Keratinocyte (primary cell): ENCODE data around the gene SIAH2. TPM values are rescaled to one million over a fixed set of nuclear protein-coding genes. Genes with fewer than 3 reads are reported as not detected.

Experiments used
- DNase-seq: peaks from one replicate; pipeline ENCODE4 v3.0.0-alpha.2; 2011; ENCODE audit warnings: low read depth, missing footprints, low spot score
- FAIRE-seq: peaks from 2 replicates; lab custom pipeline; 2011; peaks lifted over from hg19 to GRCh38; lab: Jason Lieb, UNC
- H2AFZ ChIP-seq: 2 replicates; pipeline ENCODE4 v1.6.0; 2012; ENCODE audit warnings: low read length, control low read depth, inconsistent platforms; ENCODE audit not compliant: control insufficient read depth
- H3K27ac ChIP-seq: 2 replicates; pipeline ENCODE4 v1.5.1; 2011; ENCODE audit warnings: low read length; ENCODE audit not compliant: control insufficient read depth, insufficient read depth
- H3K27me3 ChIP-seq: 3 replicates; pipeline ENCODE4 v1.6.0; 2011; ENCODE audit warnings: low read length; ENCODE audit not compliant: control insufficient read depth, insufficient read depth; ENCODE audit errors: extremely low read depth
- H3K36me3 ChIP-seq, 2 experiments: 2 replicates in 1 of 2; 3 replicates in 1 of 2; pipeline ENCODE4 v1.5.1; 2011; ENCODE audit warnings: low read length in 2 of 2, mild to moderate bottlenecking in 1 of 2; ENCODE audit not compliant: control insufficient read depth in 2 of 2, insufficient read depth in 2 of 2; ENCODE audit errors: extremely low read depth in 1 of 2
- H3K4me1 ChIP-seq: 3 replicates; pipeline ENCODE4 v1.5.1; 2011; ENCODE audit warnings: low read length; ENCODE audit not compliant: control insufficient read depth, insufficient read depth; ENCODE audit errors: extremely low read depth
- H3K4me2 ChIP-seq: 3 replicates; pipeline ENCODE4 v1.6.0; 2011; ENCODE audit warnings: low read depth, low read length; ENCODE audit not compliant: control insufficient read depth, insufficient read depth; ENCODE audit errors: extremely low read depth
- H3K4me3 ChIP-seq, 3 experiments: fragments of 200-600 bp in 1 of 3; sonication (generic) in 1 of 3; 2 replicates in 2 of 3; 3 replicates in 1 of 3; pipeline ENCODE4 v1.5.1; 2011 to 2016; ENCODE audit warnings: low read length in 3 of 3, mild to moderate bottlenecking in 3 of 3, control low read depth in 2 of 3, inconsistent platforms in 1 of 3, low read depth in 1 of 3, mixed read lengths in 1 of 3, mixed run types in 1 of 3, moderate library complexity in 1 of 3; ENCODE audit not compliant: control insufficient read depth in 2 of 3, insufficient read depth in 2 of 3; ENCODE audit errors: extremely low read depth in 1 of 3
- H3K79me2 ChIP-seq: 2 replicates; pipeline ENCODE4 v1.6.0; 2012; ENCODE audit warnings: low read length; ENCODE audit not compliant: control insufficient read depth, insufficient read depth
- H3K9ac ChIP-seq: 3 replicates; pipeline ENCODE4 v1.6.0; 2011; ENCODE audit warnings: low read length; ENCODE audit not compliant: control insufficient read depth, insufficient read depth; ENCODE audit errors: extremely low read depth
- H3K9me1 ChIP-seq: 3 replicates; pipeline ENCODE4 v1.6.0; 2011; ENCODE audit warnings: low read length; ENCODE audit not compliant: control insufficient read depth, insufficient read depth; ENCODE audit errors: extremely low read depth
- H3K9me3 ChIP-seq: 2 replicates; pipeline ENCODE4 v1.5.1; 2012; ENCODE audit warnings: low read depth, low read length; ENCODE audit not compliant: control insufficient read depth
- H4K20me1 ChIP-seq: 3 replicates; pipeline ENCODE4 v1.6.0; 2011; ENCODE audit warnings: low read length; ENCODE audit not compliant: control insufficient read depth, insufficient read depth; ENCODE audit errors: extremely low read depth
- CTCF ChIP-seq, 3 experiments: IDR thresholded peaks in 1 of 3; conservative IDR thresholded peaks in 1 of 3; optimal IDR thresholded peaks in 1 of 3; 2 replicates in 2 of 3; 3 replicates in 1 of 3; pipeline versions ENCODE3 to v1.5.1; 2011; ENCODE audit warnings: low read length in 3 of 3, mild to moderate bottlenecking in 3 of 3, moderate library complexity in 2 of 3, control low read depth in 1 of 3, inconsistent platforms in 1 of 3; ENCODE audit not compliant: insufficient read depth in 2 of 3; ENCODE audit errors: extremely low read depth in 1 of 3
- EZH2 ChIP-seq: IDR thresholded peaks from one replicate; pipeline ENCODE4 v1.6.1; 2012; ENCODE audit warnings: inconsistent platforms, mild to moderate bottlenecking, low read length, moderate library complexity
- dilution Hi-C: fragments of 300-500 bp; cut with MboI; formaldehyde crosslinking; loops from one replicate; pipeline ENCODE4 v1.7.0; 2020; ENCODE audit warnings: low sequenced_read_pairs; ENCODE audit not compliant: extremely low pct_ligation_motif_present
- polyA plus RNA-seq, 5 experiments: library from polyadenylated mRNA; depleted of rRNA in 3 of 5; stranded (reverse) in 3 of 5; stranded (forward) in 1 of 5; unstranded in 1 of 5; fragments of >200 nt; gene quantifications; 1 replicate in 1 of 5; 2 replicates in 3 of 5; 3 replicates in 1 of 5; pipeline versions ENCODE4 v1.2.1 to v1.2.3, GENCODE V29; 2011 to 2012; ENCODE audit warnings: missing spikeins in 2 of 5, low read depth in 1 of 5, low replicate concordance in 1 of 5

The SIAH2 gene
- polyA plus RNA-seq, 1 donor (not counting 4 experiments of a cell fraction or from before 2014, with no cell fraction given): 44.8 TPM

DNA sequence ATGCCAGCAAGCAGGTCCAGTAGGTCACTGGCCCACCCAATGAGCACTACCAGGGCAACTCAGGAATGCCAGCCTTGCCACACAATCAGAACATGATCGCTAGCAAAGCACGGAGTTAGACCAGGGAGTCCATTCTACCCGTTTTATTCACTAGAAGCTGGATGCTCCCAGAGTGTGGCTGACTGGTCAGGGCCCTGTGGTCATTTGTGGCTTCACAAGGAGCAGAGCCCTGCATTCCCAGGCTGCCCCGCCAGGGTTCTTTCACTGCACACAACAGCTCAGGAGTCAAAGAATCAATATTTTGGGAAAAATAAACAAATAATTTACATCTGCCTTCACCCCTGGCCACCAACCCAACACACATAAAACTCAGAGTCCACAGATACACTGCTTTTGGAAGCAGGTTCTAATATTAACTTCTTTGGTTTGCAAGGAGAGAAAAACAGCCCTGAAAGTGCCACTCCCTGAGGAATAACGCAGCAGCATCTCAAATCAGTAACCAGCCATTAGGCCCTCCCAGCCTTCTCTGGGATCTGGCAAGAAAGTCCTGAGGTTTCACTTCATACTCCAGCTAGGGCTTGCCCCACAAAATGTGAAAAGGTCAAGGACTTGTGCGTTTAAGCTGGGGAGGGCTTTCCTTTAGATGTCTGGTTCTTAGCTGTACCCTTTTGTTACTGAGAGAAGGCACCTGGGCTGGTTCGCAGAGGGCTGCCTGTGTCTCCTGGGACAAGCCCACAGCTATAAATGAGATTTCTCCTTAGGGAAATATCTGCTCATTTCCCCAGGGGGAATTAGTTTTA is 16.0 kb downstream of the SIAH2 start:
- H3K4me1 ChIP-seq: peaks cover 40% of the 10 kb centered on the region
- no peaks in the 10 kb centered on the region for H3K9me1 ChIP-seq
- no peaks in the 10 kb centered on the region for H3K27me3 ChIP-seq
- dilution Hi-C loops: no loop called here
- H3K9ac ChIP-seq: no peak overlapping the region
- H3K36me3 ChIP-seq: peaks cover 3 to 7% of the 10 kb centered on the region in 2 experiments
- FAIRE-seq: no peak
- H3K4me2 ChIP-seq: no peak overlapping the region
- H2AFZ ChIP-seq: no peak overlapping the region
- no peaks in the 10 kb centered on the region for H3K9me3 ChIP-seq
- no peak for TF ChIP-seq EZH2
- no peak for TF ChIP-seq CTCF (optimal IDR thresholded peaks at IDR 0.05 in 1 of 3, IDR thresholded peaks at IDR 0.05 in 1 of 3, conservative IDR thresholded peaks at IDR 0.05 in 1 of 3; ENCODE audit: extremely low read depth in 1 of 3, insufficient read depth in 2 of 3, low read length in 3 of 3)
- DNase-seq: no peak
- H3K79me2 ChIP-seq: peaks cover 77% of the 10 kb centered on the region
- H3K27ac ChIP-seq: no peak overlapping the region
- H3K4me3 ChIP-seq: no peak overlapping the region
- H4K20me1 ChIP-seq: no peaks in the 10 kb centered on the region

DNA sequence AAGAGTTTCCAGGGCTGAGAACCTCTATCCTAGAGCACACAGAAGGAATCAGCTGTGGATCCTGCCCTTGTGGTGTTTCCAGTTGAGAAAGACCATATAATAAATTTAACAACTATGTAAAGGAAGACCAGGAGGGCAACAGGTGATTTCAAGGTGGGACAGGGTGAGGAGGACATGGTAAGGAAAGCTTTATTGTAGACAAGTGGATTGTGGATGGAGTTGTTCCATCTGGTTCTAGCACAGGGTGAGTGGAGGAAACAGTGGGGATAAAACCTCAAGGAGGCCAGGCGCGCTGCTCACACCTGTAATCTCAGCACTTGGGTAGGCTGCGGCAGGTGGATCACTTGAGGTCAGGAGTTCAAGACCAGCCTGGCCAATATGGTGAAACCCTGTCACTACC is 17.1 kb downstream of the SIAH2 start:
- H3K9me1 ChIP-seq: no peaks in the 10 kb centered on the region
- H3K4me3 ChIP-seq: no peak overlapping the region
- peaks cover 8 to 9% of the 10 kb centered on the region in 2 experiments for H3K36me3 ChIP-seq
- no peaks in the 10 kb centered on the region for H3K27me3 ChIP-seq
- H3K27ac ChIP-seq: no peak overlapping the region
- H2AFZ ChIP-seq: no peak overlapping the region
- no peak overlapping the region for H3K9ac ChIP-seq
- FAIRE-seq (no peak), DNase-seq (no peak)
- no peaks in the 10 kb centered on the region for H4K20me1 ChIP-seq
- TF ChIP-seq CTCF (optimal IDR thresholded peaks at IDR 0.05 in 1 of 3, IDR thresholded peaks at IDR 0.05 in 1 of 3, conservative IDR thresholded peaks at IDR 0.05 in 1 of 3; ENCODE audit: extremely low read depth in 1 of 3, insufficient read depth in 2 of 3, low read length in 3 of 3) (no peak), EZH2 (no peak)
- dilution Hi-C loops: no loop called here
- peaks cover 31% of the 10 kb centered on the region for H3K4me1 ChIP-seq
- H3K4me2 ChIP-seq: no peak overlapping the region
- H3K9me3 ChIP-seq: no peaks in the 10 kb centered on the region
- H3K79me2 ChIP-seq: peaks cover 76% of the 10 kb centered on the region
